SKM-1 (cell line): ENCODE measurements around the gene TMEM54.

Experiments used
- DNase-seq: peaks from one replicate; lab custom pipeline; 2025; ENCODE audit not compliant: unreplicated experiment; lab: John Stamatoyannopoulos, UW

TMEM54 gene

DNA sequence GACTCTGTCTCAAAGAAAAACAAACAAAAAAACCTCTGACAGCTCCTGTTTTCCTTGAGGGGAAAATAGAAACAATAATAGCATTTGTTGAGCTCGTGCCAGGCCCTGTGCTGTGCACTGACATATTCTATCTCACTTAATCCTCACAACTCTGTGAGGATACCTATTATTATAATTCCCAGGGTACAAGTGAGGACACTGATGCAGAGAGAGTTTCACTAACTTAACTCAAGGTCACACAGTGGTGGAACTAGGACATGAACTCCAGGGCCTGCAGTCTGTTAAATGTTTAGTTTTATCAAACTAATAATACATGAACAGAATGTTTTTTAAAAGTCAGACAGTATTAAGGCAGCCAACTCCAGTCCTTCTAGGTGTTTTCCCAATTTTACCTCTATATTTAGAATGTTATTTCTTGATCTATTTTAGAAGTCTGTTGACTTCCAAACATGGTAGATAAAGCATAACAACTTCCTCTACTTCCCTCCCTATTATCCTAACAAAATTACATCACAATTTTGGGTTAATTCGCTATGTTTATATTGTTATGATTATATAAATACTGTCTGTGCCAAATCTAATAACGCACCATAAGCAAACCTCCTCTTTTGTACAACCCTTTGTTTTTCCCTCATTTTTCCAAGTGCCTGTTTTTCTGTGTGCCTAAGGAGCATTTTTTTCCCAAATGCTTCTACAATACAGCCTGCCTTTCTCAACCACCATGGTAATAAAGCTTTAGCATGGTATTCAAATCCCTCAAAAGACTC lies 35.4 kb downstream of the TMEM54 start:
- no peak for DNase-seq

DNA sequence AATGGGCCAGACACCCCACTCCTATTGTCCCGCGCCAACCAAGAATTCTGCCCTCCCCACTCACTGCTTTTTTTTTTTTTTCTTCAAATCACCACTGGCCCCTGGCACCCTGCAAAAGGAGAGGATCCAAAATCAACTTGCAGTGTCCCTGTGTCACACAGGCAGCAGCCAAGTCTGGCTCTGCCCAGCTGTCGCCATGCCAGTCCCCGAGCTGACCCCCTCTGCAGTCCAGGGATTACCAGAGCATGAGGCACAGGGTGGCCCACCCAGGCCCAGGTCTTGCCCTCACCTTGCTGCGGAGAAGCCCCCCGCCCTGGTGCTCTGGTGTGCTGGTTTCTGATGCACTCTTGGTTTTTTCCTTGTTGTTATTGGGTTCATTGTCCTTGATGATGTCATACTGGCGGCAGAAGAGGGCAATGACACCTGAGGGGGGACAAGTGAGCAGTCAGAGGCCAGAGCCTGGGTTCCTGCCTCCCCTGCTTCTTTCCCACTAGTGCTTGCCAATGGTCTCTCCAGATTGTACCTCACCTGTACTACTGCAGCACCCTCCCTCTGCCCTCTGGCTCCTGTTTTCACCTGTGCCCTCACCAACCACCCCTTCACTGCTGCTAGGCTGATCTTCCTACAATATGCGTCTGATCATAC lies 36.7 kb downstream of the TMEM54 start:
- DNase-seq: no peak

DNA sequence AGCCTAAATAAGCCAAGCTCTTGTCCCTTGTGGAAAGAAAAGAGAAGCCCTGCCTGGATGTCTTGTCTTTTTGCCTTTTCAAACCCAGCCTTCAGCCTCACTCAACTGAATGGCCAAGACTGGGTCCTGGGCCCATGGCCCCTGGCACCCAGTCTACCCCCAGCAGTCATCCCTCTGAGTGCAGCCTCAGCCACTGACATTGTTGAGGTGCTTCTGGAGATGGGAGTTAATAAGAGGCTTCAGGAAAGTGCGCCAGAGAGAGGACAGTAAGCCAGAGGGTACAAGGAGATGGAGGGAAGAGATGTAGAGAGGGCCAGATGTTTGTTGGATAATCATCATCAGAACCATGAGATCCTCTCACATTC lies 37.3 kb downstream of the TMEM54 start:
- no peak for DNase-seq

DNA sequence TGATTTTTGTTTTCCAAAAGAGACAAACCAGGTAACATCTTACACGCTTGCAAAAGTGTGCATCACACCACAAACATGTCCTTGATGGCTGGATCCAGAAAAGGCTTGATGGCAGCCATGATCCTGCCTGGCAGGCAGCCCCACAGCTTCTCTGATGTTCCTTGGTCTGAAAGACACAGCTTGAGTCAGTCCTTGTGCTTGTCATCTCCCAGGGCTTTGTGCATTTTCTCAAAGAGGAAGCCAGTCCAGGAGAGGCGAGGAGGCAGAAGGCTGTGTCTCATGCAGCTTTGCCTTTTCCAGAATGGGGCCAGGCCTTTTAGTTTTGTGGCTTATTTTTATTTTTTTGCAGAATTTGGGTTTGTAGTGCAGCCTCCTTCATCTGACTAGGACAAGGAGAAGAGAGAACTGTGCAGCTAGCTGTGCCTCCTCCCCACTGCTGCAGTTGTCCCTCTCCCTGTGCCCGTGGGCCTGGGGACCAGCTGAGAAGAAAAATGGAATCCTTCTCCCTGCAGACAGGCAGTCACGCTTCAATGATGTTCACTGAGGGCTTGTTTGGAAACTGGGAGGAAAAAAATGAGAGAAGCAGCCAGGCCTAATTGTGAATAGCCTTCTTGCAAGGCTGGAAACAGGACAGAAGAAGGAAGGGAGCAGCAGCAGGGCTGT lies 37.8 kb downstream of the TMEM54 start:
- DNase-seq: no peak

DNA sequence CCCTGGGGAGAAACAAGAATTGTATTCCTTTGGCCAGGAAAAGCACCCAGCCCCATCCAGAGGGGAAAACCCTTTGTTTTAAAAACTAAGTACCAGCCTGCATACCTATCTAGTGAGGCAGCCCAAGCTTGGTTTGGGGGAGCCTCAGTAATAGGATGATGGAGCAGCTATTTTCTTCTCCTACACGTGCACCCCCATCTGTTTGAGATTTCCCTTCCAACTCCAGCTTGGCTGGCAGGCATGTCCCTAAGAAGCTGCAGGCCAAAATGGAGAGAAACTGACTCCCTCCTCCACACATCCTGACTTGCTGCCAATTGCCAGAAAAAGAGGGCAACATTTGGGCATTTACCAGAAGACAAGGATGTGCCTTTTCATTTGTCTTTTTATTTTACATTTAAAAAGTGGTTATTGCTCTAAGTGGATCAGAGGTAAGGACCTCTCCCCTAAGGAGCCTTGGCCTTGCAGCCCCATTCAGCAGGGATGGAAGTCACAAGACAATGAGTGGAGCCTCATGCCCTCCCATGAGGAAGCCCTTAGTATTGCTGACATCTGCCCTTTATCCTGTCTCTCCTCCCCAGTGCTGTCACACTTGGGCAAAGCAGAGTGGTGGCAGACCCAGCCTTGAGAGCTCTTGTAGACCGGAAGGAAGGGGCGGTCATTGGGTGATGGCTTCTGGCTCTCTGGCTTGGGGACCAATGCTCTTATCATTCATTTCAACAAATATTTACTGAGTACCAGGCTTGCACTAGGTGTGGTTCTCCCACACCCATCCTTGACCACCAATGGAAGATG lies 39.1 kb downstream of the TMEM54 start:
- DNase-seq: no peak

DNA sequence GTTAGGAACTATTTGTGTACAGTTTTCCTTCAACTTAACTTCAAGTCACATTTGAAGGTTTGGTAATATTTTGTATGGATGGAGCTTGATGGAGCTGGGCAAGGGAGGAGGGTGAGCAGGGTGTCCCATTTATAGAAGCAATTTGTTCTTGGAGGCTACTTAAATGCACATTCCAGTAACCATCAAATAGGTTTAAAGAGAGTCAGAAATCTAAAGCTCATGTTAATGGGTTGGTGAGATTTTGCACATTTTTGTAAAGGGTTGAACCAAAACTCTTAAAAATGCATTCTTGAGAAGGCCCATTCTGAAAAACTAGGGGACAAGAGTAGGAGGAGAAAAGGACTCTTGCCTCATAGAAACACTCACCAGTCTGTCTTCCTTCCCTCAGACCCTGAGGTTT lies 40.6 kb downstream of the TMEM54 start:
- no peak for DNase-seq

DNA sequence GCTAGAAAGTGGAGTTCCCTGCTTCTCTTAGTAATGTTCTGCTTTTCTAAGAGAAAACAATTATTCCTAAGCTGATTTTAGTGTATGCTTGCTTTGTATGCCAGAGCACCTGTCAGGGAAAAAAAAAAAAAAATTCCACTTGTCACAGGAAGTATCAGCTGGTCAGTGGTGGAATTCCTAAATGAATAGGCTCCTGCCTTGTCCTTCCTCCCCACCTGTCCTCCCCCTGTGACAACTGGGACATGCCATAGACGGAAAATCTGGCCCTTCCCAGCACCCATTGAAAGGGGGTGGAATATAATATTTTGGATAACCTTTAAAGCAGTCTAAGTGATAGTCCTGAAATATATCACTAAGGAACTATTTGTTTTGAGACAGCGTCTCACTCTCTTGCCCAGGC lies 41.3 kb downstream of the TMEM54 start:
- no peak for DNase-seq

DNA sequence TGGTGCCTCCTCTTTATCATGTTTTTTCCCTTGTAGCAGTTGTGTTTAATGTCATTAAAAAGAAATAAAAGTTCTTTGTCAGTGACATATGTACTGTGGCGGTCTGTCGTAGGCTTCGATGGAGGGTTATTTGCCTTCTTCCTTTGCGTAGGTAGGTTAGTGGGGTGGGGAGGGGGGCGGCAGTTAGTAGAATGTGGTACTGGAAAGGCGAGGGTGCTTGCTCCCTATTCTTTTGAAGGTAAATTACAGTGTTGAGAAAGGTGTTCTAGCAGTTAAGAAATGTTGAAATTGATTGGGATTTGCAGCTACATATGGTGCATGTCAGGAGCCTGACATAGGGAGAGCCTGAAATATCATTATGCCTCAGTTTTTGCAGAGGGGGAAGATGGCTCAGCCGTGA lies 42.4 kb downstream of the TMEM54 start:
- DNase-seq: no peak

DNA sequence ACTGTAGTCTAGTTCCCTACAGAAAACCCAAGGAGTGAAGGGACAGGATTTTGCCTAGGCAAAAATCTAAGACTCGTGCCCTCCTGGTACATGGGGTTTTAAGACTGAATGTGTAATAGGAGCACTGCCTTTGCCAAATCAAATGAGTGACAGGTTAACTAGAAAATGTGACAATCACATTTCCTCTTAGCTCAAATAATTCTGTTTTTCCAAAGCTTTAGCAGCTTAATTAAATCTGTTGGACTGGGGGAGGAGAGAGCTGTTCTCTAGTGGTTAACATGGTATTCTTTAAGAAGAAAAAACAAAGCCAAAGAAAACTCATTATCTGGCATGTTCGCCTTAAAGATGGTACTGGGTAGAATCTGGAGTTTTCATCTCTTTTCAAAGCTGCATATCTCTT lies 43.1 kb downstream of the TMEM54 start:
- DNase-seq: no peak

DNA sequence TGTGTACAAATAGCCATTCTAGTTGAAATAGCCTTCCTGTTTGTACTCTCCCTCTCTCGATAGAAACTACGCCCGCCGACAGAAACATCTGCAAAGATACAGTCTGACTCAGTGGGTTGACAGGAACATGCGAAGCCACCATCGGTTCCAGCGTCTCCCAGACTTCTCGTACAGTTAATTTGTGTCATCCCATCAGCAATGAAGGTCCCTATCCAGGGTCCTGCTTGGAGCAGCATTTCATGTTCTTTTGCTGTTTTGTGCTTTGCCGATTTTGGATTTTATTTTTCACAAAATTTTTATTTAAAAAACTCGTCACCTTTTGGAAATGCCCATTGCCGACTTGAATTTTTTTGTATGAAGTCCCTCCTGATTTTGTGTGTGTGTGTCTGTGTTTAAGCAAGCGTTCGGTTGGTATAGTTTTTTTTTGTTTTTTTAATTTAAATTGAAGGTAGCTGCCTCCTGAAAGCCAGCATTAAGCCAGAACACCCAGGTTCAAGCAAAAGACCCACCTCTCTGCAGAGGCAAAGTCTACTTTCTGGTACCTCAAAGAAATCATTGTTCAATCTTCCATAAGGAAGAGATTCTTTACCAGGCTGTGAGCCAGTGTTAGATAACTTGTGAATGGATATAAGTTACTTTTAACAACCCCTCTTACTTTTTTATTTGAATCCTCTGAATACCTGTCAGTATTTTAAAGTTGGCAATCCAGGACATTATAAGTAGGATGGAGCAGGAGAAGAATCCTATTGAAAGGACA lies 45.1 kb downstream of the TMEM54 start:
- no peak for DNase-seq

DNA sequence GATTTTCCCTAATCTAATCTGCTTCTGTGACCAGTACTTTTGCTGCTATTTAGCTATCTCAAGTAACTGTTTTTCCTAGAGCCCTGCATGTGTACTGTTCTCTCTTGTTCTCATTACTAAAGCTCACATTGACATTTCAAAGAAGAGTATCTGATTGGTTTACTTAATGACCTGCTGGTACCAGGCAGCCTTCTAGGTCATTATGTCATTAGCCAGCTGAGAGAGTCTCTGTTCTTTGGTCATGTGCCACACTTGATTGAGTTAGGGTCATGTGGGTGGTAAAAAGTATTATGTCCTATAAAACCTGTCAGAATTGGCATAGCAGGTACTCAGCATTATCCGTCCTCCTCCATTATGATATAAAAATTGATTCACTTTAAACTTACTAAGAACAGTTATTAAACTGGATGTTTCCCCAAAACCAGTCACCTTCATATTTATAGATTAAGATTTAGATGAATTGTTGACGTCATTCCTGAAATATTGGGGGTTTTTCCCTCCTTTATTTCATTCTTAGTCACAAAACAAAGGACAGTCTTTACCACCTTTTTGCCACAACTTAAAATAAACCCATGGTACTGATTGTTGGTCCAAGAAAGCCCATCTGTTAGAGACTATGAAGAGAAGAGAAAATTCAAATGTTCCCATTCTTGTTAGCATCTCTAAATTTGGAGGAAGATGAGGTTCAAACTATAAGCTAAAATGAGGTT lies 52.7 kb downstream of the TMEM54 start:
- no peak for DNase-seq
